HG03159 (cell line): ENCODE results near the gene OR52K2.
"Not testable (repeated sequence)": the region's sequence is repeated elsewhere in the genome, so short reads cannot be mapped to it uniquely, and the experiment has no call there.

Experiments
- ATAC-seq: cut with Tn5 transposase; IDR thresholded peaks from one replicate; pipeline ENCODE4 v1.9.1; 2021; ENCODE audit warnings: mild to moderate bottlenecking, moderate library complexity; ENCODE audit not compliant: unreplicated experiment

Gene OR52K2

DNA sequence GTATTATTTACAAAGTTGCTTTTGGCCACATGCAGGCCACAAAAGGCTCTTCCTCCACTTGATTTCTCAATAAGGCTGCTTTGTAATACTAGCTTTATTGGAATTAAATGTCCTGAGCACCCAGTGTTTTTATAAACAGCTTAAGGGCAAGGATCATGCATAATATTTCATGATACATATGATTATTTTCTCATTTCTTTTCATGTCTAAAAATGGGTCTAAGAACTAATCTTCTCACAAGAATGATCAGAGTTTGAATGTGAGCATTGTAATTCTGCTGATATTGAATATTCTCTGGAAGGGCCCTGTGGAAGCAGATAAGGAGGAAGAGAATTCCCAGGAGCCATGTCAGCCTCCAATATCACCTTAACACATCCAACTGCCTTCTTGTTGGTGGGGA, at the start of gene OR52K2:
OR52K2 (plus strand) TSS at position 301 of the 400 bp plus-strand sequence; CDS start at position 346, 45 bp downstream.
- no peak for ATAC-seq

DNA sequence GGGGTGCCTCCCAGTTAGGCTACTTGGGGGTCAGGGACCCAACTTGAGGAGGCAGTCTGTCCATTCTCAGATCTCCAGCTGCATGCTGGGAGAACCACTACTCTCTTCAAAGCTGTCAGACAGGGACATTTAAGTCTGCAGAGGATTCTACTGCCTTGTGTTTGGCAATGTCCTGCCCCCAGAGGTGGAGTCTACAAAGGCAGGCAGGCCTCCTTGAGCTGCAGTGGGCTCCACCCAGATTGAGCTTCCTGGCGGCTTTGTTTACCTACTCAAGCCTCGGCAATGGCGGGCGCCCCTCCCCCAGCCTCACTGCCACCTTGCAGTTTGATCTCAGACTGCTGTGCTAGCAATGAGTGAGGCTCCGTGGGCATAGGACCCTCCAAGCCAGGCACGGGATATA, 42.9 kb upstream of the OR52K2 start:
- ATAC-seq: not testable (repeated sequence)

DNA sequence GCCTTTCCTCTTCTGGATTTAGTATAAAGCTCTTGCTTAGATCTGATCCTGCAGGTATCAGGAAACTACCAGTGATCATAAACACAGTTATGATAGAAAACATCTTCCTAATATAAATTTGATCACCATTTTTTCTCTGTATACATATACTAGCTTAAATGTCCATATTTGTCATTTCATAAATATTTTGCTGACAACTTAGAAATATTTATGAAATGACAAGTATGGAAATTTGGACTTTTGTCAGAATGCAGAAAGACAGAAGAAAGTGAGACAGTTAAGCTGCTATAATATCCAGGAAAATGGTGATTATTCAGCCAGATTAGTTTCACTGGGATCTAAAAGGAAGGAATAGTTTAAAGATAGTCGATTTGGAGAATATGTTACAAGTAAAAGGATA, 32.8 kb upstream of the OR52K2 start:
- no peak for ATAC-seq

DNA sequence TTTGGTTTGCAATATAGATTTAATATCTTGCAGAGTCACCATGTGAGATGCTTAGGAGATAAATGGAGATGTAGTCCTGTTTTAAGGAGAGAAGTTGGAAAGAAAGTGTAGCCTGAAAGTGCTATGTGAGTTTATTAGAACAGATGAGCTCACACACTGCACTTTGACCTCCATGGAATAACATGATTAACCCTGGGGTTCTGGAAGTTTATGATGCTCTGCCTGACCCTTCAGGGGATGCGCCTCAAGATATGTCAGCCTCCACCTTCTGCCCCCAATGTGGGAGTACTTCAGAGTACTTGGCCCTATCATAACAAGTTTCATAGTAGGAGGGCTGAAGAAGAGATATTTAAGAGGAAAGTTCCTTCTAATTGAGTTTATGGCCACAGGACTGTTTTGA, 32.3 kb upstream of the OR52K2 start:
- ATAC-seq: no peak

- ATAC-seq: no peak
These were observed 30.7 kb upstream of the OR52K2 start for GRCh38 chr11:4418403-4418802.

DNA sequence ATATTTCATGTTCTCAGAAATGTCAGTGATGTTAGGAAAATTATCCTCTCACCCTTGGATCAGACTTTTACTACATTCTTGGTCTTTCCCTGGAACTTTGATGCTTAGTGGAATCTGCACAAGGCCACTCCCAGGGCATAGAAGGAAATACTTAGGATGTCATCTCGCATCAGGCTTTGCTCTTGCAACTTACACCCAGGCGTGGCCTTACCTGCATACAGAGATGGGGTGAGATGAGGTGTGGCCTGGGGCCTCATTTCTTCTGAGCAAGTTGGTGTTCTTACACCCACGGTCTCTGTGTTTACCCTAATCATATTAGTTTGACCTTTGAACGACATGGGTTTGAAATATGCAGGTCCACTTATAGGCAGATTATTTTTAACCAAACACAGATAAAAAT, 19.0 kb upstream of the OR52K2 start:
- ATAC-seq: no peak

- no peak for ATAC-seq
These were observed 15.2 kb upstream of the OR52K2 start for GRCh38 chr11:4433856-4434255.

GRCh38 chr11:4436411-4436810, 12.7 kb upstream of the OR52K2 start:
- no peak for ATAC-seq

GRCh38 chr11:4441515-4441914, 7.6 kb upstream of the OR52K2 start:
- ATAC-seq: no peak

GRCh38 chr11:4443232-4443891, 5.7 kb upstream of the OR52K2 start:
- no peak for ATAC-seq

DNA sequence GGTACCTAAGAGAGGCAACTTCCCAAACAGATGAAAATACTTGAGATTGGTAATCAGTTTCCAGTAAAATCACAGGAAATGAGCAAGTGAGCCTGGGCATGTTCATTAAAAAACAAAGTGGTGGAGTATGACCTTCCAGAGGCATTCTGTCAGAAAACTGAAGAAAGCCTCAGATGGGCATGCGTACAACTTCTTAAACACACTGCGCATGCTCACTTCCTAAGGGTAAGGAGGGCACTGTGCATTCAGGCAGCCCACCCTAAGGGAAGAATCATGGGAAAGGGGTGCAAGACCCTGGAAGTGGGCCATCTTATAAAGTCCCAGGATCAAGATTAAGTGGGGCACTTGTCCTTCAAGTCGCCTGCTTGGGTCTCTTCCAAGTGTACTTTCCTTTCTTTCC, 4.0 kb downstream of the OR52K2 start:
- no peak for ATAC-seq

DNA sequence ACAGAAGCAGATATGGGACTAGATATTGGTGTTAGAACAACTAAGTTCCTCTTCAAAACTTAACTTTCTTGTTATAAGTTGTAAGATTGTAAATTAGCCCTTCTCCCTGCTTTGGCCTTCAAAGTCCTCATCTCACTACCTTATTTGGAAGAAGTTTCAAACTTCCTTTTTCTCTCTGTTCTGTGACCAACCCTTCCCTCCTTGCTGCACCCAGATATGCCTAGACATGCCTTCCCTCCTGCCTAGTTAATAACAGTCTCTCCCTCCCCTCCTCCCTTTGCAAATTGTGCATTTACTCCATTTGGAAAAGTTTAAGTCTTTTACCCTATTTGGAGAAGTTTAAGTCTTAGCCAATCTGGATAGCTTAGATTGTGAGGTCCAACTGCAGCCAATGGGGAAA, 4.9 kb downstream of the OR52K2 start:
- ATAC-seq: no peak

GRCh38 chr11:4455419-4455818, 6.3 kb downstream of the OR52K2 start:
- ATAC-seq: no peak

- peak; percentile 89 for ATAC-seq
These were observed 10.4 kb downstream of the OR52K2 start for GRCh38 chr11:4459500-4459899.

- no peak for ATAC-seq
These were observed 11.1 kb downstream of the OR52K2 start for GRCh38 chr11:4460151-4460550.

GRCh38 chr11:4464216-4465159, 15.4 kb downstream of the OR52K2 start:
- no peak for ATAC-seq

DNA sequence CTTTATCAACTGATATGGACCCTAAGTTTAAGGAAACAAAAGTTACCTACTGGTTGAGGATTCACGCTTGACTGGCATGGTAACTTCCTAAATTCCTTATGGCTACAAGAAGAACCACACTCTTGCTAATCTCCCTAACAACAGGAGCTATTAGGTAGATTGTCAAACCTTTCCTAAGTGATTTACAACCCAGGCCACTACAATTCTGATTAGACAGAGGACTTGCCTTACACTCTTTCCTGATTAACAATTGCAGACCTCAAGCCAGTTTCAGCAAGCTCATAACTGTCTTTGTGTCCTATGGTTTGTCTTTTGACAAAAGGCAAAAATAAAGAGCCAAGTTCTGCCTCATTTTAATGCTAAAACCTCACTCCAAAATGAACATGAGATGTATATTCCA, 16.3 kb downstream of the OR52K2 start:
- no peak for ATAC-seq

- ATAC-seq: no peak
These were observed 17.2 kb downstream of the OR52K2 start for GRCh38 chr11:4466131-4466870.

DNA sequence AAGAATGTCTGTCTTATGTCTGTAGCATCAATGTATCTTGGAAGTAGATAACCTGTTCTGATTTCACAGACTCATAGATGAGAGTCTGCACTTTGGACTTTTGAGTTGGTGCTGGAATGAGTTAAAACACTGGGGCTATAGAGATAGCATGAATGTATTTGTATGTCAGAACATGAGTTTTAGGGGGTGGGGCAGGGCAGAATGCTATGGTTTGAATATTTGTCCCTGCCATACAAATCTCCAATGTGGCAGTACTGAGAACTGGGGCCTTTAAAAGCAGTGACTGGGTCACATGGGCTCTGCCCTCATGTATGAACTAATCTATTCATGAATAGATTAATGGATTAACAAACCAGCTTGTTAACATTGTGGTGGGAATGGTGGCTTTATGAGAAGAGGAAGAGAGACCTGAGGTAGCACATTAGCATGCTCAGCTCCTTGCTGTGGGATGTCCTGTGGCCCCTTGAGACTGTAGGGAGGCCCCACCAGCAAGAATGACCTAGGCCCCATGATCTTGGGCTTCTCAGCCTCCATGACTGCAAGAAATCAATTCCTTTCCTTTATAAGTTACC, 17.9 kb downstream of the OR52K2 start:
- no peak for ATAC-seq

DNA sequence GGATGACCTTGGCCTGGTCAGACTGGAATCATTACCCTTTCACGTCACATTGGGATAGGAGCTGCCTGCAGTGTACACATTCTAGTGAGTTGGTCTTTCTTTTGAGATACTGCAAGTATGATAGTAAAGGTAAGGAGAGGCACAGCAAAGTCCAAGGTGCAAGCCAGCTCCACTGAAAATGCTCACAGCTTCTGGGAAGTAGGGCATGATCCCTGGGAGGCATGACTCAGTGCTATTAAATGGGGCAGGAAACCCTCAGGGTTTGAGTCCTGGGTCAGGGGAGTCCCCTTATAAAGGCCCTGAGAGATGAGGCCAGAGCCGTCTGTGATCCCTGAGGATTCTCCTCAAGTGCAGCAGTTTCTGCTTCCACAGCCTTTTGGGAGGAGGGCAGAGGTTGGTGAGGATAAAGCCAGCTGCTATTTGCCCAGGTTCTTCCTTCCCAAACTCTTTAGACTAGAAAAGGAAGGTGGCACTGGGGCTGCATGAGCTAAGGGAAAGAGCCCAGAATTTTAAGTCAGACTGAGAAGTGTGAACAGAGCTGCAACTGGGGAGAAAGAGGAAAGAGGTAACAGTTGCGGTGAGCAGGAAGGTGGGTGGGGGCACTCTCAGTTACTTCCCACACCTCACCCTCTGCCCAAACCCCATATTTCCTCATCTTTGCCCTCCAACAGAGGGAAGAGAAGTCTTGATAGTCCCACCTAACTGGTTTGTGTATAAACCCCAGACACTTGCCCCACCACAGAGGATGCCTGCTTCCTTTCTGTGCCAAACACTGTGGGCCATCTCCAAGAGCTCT, 18.9 kb downstream of the OR52K2 start:
- ATAC-seq: no peak
